ENCODE measurements around the gene SLC25A5. TPM values are rescaled to one million over a fixed set of nuclear protein-coding genes. Genes with fewer than 3 reads are reported as not detected.

The SLC25A5 gene
- total RNA-seq, 4 donors from 2014 or later, result 226 to 449 (median 361) TPM

DNA sequence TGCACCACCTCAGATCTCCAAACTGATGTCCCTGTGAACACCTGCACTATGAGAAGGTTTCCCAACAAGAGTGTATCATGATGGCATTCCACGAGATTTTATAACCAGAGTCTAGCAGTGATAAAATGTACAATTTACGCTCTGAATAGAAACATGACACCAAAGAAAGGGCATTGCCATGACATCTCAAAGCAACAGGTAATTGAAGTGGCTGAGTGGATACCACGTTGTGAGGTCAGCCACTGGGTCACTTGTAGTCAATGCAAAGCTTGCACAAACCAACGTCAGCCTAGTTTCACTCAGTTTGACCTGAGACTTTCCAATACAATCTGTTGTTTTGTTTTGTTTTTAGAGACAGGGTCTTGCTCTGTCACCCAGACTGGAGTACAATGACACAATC, 15.0 kb upstream of the SLC25A5 start:
- 69 to 86% methylated on average over 4 of the region's 4 CpGs for WGBS, 2 donors
- H3K4me3 ChIP-seq (ENCODE audit: low read depth, poor library complexity, severe bottlenecking), result no peak overlapping the region
- intact Hi-C loops (cut with DNase I; ENCODE audit: low total_unique reads), result no loop called here
- TF ChIP-seq POLR2A (IDR thresholded peaks at IDR 0.05), result no peak
- TF ChIP-seq, protein P1, sequence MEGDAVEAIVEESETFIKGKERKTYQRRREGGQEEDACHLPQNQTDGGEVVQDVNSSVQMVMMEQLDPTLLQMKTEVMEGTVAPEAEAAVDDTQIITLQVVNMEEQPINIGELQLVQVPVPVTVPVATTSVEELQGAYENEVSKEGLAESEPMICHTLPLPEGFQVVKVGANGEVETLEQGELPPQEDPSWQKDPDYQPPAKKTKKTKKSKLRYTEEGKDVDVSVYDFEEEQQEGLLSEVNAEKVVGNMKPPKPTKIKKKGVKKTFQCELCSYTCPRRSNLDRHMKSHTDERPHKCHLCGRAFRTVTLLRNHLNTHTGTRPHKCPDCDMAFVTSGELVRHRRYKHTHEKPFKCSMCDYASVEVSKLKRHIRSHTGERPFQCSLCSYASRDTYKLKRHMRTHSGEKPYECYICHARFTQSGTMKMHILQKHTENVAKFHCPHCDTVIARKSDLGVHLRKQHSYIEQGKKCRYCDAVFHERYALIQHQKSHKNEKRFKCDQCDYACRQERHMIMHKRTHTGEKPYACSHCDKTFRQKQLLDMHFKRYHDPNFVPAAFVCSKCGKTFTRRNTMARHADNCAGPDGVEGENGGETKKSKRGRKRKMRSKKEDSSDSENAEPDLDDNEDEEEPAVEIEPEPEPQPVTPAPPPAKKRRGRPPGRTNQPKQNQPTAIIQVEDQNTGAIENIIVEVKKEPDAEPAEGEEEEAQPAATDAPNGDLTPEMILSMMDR (IDR thresholded peaks at IDR 0.05), result no peak
- no peak for DNase-seq (ENCODE audit: low spot score in 2 of 2)

DNA sequence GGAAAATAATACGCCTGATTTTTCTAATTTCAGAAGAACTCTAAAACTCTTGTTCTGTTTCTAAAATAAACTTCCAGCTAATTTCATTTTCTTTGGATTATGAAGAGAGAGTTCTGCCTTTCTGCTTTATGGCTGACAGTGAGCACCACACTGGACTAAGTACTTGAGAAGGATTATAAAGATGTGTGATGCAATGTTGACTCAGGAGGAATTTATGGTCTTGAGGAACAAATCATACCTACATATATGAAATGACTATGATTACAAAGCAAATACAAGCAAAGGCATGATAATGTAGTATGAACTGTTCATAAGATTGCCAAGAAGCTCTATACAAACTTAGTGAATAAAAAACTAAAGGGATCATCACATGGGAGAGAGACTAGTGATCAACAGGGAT, 13.0 kb upstream of the SLC25A5 start:
- 94 to 97% methylated on average over 1 of the region's 1 CpG for WGBS, 2 donors
- TF ChIP-seq POLR2A (IDR thresholded peaks at IDR 0.05), result no peak
- TF ChIP-seq, protein P1 (IDR thresholded peaks at IDR 0.05), result no peak
- intact Hi-C loops (cut with DNase I; ENCODE audit: low total_unique reads), result no loop called here
- DNase-seq (ENCODE audit: low spot score in 2 of 2), result no peak
- H3K4me3 ChIP-seq (ENCODE audit: low read depth, poor library complexity, severe bottlenecking), result no peak overlapping the region

DNA sequence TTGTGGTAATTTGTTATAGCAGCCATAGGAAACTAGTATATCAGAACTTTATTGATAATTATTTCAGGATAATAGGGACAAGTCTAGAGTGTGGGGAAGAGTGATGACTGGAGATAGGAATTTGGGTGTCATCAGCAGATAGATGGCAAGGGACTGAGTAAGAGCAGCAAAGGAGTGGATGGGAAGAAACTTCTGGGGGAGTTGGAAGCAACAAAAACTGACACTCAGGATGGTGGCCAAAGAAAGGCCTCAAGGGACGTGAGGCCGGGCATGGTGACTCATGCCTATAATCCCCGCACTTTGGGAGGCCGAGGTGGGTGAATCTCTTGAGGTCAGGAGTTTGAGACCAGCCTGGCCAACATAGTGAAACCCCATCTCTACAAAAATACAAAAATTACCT, 9.1 kb upstream of the SLC25A5 start:
- TF ChIP-seq, protein P1 (IDR thresholded peaks at IDR 0.05), result no peak
- TF ChIP-seq POLR2A (IDR thresholded peaks at IDR 0.05), result no peak
- no peak overlapping the region for H3K4me3 ChIP-seq (ENCODE audit: low read depth, poor library complexity, severe bottlenecking)
- WGBS, 2 donors, result 77 to 92% methylated on average over 4 of the region's 4 CpGs
- no peak for DNase-seq (ENCODE audit: low spot score in 2 of 2)
- intact Hi-C loops (cut with DNase I; ENCODE audit: low total_unique reads), result no loop called here

DNA sequence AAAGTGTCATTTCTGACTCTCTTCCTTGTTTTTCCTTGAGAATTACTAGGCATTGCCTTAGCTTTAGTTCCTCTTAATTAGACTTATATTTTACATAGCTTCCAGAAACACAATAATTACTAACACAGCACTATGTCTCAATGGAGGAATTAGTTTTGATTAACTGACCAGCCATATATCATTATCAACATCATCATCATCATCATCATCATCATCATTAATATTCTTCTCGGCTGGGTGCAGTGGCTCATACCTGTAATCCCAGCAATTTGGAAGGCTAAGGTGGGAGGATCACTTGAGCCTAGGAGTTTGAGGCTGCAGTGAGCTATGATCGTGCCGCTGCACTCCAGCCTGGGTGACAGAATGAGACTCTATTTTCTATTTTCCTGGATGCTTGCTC, 2.7 kb upstream of the SLC25A5 start:
- intact Hi-C loops (cut with DNase I; ENCODE audit: low total_unique reads), result no loop called here
- H3K4me3 ChIP-seq (ENCODE audit: low read depth, poor library complexity, severe bottlenecking), result no peak overlapping the region
- no peak for DNase-seq (ENCODE audit: low spot score in 2 of 2)
- TF ChIP-seq, protein P1 (IDR thresholded peaks at IDR 0.05), result no peak
- no peak for TF ChIP-seq POLR2A (IDR thresholded peaks at IDR 0.05)
- WGBS, 2 donors, result 89 to 91% methylated on average over 3 of the region's 3 CpGs

DNA sequence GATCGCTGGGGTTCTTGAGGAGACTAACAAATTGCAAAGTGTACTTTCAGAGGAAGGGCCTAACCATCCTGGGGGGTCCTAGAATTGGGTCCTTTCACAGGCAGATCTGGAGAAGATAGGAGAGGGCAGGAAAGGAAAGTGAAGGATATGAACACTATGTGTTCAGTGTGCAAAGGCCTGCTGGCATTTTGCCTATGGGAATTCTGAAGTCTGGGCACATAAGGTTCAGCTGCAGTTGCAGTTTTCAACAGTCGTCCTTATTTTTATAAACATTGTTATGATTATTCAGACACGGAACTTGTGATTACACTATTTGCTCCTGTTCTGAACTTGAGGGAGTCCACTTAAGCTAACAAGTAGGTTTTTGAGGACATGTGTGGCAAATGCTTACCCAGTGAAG, 1.3 kb upstream of the SLC25A5 start:
- no peak for DNase-seq (ENCODE audit: low spot score in 2 of 2)
- no peak overlapping the region for H3K4me3 ChIP-seq (ENCODE audit: low read depth, poor library complexity, severe bottlenecking)
- intact Hi-C loops (cut with DNase I; ENCODE audit: low total_unique reads), result no loop called here
- 86 to 89% methylated on average over 3 of the region's 3 CpGs for whole genome bisulfite sequencing, 2 donors
- TF ChIP-seq, protein P1 (IDR thresholded peaks at IDR 0.05), result no peak
- no peak for TF ChIP-seq POLR2A (IDR thresholded peaks at IDR 0.05)

DNA sequence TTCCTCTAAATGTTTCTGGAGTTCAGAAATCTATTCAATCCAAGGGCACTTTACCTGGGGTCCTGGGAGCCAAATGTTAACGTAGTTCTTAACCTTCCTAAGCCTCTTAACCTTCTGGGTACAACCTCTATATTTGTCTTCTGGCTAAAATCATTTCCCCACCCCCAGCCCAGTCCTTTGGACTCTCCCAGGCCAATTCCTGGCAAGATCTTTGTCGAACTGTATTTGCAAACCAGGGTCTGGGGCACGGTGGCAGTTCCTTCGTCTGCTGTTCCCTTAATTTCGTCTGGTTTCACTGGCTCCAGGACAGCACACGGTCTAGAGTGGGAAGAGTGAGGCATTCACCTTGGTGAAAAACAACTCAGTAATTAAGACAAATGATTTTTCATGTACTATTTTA, 811 bp upstream of the SLC25A5 start:
- intact Hi-C loops (cut with DNase I; ENCODE audit: low total_unique reads), result no loop called here
- TF ChIP-seq, protein P1 (IDR thresholded peaks at IDR 0.05), result no peak
- no peak for TF ChIP-seq POLR2A (IDR thresholded peaks at IDR 0.05)
- no peak overlapping the region for H3K4me3 ChIP-seq (ENCODE audit: low read depth, poor library complexity, severe bottlenecking)
- WGBS, 2 donors, result 83 to 86% methylated on average over 6 of the region's 6 CpGs
- no peak for DNase-seq (ENCODE audit: low spot score in 2 of 2)

Measured in lower leg skin (tissue), 4 donors.